ENCODE measurements around the gene LGALS14.
"Not testable (repeated sequence)": the region's sequence is repeated elsewhere in the genome, so short reads cannot be mapped to it uniquely, and the experiment has no call there.

The LGALS14 gene

GRCh38 chr19:39704181-39705044 lies at the start of gene LGALS14:
TSS of gene LGALS14 (plus strand) at chr19:39704481. CDS start at chr19:39704529, 48 bp downstream.
- no peak for DNase-seq

- no peak for DNase-seq
These were observed 48.7 kb upstream of the LGALS14 start, which contains the start of gene LGALS16 for GRCh38 chr19:39655613-39656012. TSS of gene LGALS16 (plus strand) at chr19:39655913. CDS start at chr19:39655962, 49 bp downstream.

GRCh38 chr19:39659791-39660190 lies 44.5 kb upstream of the LGALS14 start:
- DNase-seq = no peak

GRCh38 chr19:39660661-39661060 lies 43.6 kb upstream of the LGALS14 start:
- DNase-seq = no peak

GRCh38 chr19:39661565-39661964 lies 42.7 kb upstream of the LGALS14 start:
- DNase-seq = no peak

GRCh38 chr19:39669860-39670259 lies 34.4 kb upstream of the LGALS14 start:
- DNase-seq = not testable (repeated sequence)

- no peak for DNase-seq
These were observed 33.3 kb upstream of the LGALS14 start for GRCh38 chr19:39670998-39671397.

- DNase-seq = peak; percentile 25
These were observed 32.4 kb upstream of the LGALS14 start for GRCh38 chr19:39671739-39672363.

- DNase-seq = no peak
These were observed 31.8 kb upstream of the LGALS14 start for GRCh38 chr19:39672473-39672872.

GRCh38 chr19:39673862-39674261 lies 30.4 kb upstream of the LGALS14 start:
- DNase-seq = not testable (repeated sequence)

- DNase-seq = no peak
These were observed 28.3 kb upstream of the LGALS14 start for GRCh38 chr19:39676004-39676403.

GRCh38 chr19:39677961-39678889 lies 26.1 kb upstream of the LGALS14 start:
- DNase-seq = no peak

- no peak for DNase-seq
These were observed 25.1 kb upstream of the LGALS14 start for GRCh38 chr19:39679056-39679790.

- DNase-seq = no peak
These were observed 24.5 kb upstream of the LGALS14 start for GRCh38 chr19:39679791-39680168.

- no peak for DNase-seq
These were observed 23.7 kb upstream of the LGALS14 start for GRCh38 chr19:39680593-39680992.

- no peak for DNase-seq
These were observed 22.9 kb upstream of the LGALS14 start for GRCh38 chr19:39681416-39681815.

GRCh38 chr19:39684267-39684666 lies 20.0 kb upstream of the LGALS14 start:
- DNase-seq = no peak

- DNase-seq = no peak
These were observed 17.5 kb upstream of the LGALS14 start for GRCh38 chr19:39686739-39687138.

GRCh38 chr19:39688637-39689036 lies 15.6 kb upstream of the LGALS14 start:
- DNase-seq = not testable (repeated sequence)

GRCh38 chr19:39692166-39692565 lies 12.1 kb upstream of the LGALS14 start:
- no peak for DNase-seq

- DNase-seq = no peak
These were observed 11.5 kb upstream of the LGALS14 start for GRCh38 chr19:39692822-39693221.

- DNase-seq = no peak
These were observed 8.5 kb upstream of the LGALS14 start for GRCh38 chr19:39695759-39696158.
